GOT3 (cell line): ENCODE results near the gene CASP3.
"Not testable (repeated sequence)": the region's sequence is repeated elsewhere in the genome, so short reads cannot be mapped to it uniquely, and the experiment has no call there.

Experiments
- DNase-seq: peaks from one replicate; lab custom pipeline; 2025; ENCODE audit warnings: mixed read lengths; lab: John Stamatoyannopoulos, UW

CASP3 gene

DNA sequence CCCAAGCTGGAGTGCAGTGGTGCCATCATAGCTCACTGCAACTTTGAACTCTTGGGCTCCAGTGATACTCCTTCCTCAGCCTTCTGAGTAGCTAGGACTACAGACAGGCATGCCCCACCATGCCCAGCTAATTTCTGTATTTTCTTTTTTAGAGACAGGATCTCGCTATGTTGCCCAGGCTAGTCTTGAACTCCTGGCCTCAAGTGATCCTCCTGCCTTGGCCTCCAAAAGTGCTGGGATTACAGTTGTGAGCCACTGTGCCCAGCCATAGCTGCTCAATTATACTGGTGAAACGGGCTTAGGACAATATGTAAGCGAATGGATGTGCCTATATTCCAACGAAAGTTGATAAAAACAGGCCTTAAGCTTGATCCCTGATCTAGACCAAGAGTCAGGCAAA is 13.1 kb downstream of the CASP3 start:
- no peak for DNase-seq

- DNase-seq: no peak
Observed at GRCh38 chr4:184635381-184635780, 13.9 kb downstream of the CASP3 start.

- no peak for DNase-seq
Observed at GRCh38 chr4:184632842-184633241, 16.4 kb downstream of the CASP3 start.

- DNase-seq: no peak
Observed at GRCh38 chr4:184628103-184628502, 21.1 kb downstream of the CASP3 start.

- DNase-seq: not testable (repeated sequence)
Observed at GRCh38 chr4:184625783-184626596, 23.3 kb downstream of the CASP3 start.

- no peak for DNase-seq
Observed at GRCh38 chr4:184624972-184625554, 24.2 kb downstream of the CASP3 start.

- DNase-seq: not testable (repeated sequence)
Observed at GRCh38 chr4:184624504-184624903, 24.7 kb downstream of the CASP3 start.

DNA sequence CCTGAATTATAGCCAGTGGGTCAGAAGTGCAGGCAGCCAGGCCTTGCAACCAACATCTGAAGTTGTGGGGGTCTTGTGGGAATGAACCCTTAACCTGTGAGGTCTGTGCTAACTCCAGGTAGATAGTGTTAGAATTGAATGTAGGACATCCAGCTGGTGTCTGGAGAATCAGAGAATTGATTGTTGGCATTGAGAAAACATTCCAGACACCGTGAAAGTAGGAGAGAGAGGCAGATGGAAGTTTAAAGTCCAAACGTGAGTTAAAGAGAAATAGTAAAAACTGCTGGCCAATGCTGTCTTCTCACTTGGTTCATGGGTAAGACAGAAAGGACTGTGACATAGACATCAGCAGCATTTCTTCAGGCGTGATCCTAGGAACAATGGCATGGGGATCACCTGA is 27.7 kb downstream of the CASP3 start:
- DNase-seq: no peak

DNA sequence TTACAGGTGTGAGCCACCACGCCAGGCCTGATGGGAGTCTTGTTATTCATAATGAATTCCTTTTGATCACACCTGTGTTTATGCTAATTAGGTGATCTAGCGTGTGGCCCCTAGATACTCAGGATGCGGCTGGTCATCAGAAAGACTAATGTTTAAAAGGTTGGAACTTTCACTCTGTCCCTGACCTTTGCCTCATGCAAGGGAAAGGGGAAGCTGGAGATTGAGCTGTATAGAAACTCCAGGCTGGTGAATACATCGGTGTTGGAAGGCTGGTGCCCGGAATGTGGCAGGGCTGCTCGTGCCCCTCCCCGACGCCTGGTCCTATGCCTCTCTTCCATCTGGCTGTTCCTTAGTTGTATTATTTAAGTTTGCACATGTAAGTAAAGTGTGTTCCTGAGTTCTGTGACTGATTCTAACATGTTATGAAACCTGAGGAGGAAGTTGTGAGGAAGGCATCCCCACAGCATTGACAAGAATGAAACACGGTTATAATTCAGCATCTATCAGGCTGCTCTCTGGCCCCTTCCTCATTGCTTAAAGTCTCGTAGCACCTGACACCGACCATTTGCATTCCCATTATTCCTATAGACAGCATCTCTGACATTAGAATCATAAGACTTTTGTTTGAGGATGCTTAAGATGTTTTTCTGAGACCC is 28.9 kb downstream of the CASP3 start:
- DNase-seq: no peak

DNA sequence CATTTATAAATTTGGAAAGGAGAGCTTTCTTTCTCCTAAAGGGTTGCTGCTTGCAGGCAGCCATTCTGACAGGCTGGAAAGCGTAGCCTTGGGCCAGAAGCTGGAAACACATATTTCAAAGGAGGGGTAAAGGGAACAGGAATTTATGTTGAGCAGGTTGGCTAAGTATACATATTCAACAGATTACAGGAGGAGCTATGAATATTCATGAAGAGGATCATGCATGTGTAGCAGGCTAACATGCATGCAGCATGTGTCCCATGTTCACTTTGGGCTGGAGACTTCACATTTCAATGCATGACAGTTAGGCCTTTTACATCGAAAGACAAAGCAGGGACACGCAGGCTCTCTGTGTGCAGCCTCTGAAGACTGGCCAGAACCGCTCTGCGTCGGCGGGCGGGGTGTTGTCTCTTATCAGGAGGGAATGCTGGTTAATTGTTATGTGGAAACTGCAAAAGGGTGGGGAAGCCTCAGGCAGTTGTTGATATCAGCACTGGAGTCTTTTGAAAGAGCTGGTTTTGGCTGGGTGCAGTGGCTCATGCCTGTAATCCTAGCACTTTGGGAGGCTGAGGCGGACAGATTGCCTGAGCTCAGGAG is 31.5 kb downstream of the CASP3 start:
- DNase-seq: no peak

DNA sequence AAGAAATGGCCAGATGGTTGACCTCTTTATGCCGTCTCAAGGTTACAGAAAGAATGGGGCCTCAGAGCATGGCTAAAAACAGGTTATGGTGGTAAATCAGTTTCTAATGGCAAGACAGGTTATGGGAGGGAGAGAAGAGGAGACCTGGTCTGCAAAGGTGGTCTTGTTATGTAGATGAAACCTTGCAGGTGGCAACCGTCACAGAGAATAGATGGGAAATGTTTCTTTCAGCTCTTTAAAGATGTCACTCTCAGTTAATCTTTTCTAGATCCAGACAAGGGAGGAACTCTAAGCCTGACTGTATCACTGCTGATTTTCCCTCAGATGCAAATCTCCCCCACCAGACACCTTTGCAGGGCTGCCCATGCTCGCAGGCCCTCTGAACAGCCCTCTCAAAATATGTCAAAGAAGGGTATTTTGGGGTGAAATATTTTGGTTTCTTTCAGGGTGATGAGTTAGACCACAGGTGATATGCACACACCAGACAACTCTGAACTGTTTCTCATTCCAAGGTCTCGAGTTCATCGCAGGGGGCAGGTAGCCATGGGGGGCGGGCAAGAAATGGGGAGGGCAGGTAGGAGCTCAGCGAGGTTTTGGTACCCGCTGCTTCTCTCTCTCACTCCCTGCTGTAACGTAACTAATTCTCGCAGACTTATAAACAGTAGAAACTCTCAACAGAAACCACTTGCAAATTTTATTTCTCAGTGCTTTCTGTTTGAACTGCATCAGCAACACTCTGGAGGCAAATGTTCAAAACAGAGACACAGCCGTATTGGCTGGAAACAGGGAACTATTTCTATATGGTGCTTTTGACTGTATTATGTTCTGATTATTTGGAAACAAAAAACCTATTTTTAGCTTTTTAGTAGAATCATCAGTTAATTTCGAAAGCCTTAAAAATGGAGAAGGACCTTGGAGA is 32.4 kb downstream of the CASP3 start:
- no peak for DNase-seq

- DNase-seq: not testable (repeated sequence)
Observed at GRCh38 chr4:184616168-184616567, 33.1 kb downstream of the CASP3 start.

GRCh38 chr4:184614509-184614908 is 34.7 kb downstream of the CASP3 start:
- no peak for DNase-seq

DNA sequence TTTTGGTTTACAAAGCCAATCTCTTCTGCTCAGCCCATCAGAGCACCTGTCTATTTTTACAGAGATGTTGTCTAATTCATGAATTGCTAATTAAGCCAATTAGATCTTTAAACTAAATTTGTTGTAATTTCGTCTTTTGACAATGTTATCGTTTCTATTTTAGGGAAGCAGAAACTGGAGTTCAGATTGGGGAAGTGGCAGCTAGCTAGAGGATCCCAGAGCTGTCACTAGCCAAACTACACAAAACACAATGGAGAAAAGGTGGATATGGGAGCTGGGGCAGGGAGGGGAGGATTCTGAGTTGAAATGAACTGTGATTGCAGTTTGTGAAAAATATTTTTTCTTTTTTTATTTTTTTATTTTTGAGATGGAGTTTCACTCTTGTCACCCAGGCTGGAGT is 35.8 kb downstream of the CASP3 start:
- no peak for DNase-seq

DNA sequence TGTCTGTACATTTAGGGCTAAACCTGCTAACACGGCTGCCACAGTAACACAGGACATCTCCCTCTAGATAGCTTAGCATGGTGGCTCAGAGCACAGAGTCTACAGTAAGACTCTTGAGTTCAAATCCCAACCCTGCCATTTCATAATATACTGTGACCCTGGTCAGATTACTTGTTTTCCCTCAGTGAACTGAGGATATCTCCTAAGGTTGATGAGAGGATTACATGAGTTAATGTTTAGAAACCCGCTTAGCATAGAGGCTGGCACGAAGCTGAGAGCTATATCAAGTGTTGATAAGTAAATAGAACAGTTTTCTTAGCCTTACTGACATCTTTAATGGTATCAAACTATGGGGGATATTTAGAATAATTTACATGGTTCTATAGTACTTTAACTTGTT is 37.2 kb downstream of the CASP3 start:
- DNase-seq: no peak

DNA sequence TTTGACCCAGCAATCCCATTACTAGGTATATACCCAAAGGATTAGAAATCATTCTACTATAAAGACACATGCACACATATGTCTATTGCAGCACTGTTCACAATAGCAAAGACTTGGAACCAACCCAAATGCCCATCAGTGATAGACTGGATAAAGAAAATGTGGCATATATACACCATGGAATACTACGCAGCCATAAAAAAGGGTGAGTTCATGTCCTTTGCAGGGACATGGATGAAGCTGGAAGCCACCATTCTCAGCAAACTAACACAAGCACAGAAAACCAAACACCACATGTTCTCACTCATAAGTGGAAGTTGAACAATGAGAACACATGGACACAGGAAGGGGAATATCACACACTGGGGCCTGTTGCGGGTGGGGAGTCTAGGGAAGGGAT is 41.8 kb downstream of the CASP3 start:
- DNase-seq: not testable (repeated sequence)

- DNase-seq: not testable (repeated sequence)
Observed at GRCh38 chr4:184602857-184603256, 46.4 kb downstream of the CASP3 start.

- DNase-seq: not testable (repeated sequence)
Observed at GRCh38 chr4:184600982-184601381, 48.3 kb downstream of the CASP3 start.

DNA sequence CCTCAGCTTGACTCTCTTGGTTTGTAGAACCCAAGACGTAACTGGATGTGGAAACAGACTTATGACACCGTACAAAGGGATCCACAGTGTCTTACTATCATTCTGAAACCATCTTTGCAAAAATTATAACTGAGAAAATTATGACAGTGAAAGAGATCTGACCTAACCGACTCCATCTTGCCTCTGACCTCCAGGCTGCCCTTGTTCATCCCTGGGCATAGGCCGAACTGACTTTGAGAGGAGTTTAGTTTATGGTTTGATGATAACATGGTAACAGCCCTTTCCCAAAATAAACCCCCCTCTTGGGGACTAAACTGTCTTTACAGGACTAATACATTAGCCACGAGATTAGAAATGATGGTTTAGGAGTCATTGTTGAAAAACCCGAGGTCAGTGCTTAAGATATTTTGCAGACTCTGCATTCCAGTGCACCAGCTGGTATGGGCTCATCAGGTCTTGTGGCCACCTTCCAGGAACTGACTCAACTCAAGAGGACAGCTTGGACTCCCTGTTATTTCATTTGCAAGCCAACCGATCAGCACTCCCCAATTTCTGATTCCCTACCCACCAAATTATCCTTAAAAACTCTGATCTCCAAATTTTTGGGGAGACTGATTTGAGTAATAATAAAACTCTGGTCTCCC is 49.6 kb downstream of the CASP3 start:
- no peak for DNase-seq

DNA sequence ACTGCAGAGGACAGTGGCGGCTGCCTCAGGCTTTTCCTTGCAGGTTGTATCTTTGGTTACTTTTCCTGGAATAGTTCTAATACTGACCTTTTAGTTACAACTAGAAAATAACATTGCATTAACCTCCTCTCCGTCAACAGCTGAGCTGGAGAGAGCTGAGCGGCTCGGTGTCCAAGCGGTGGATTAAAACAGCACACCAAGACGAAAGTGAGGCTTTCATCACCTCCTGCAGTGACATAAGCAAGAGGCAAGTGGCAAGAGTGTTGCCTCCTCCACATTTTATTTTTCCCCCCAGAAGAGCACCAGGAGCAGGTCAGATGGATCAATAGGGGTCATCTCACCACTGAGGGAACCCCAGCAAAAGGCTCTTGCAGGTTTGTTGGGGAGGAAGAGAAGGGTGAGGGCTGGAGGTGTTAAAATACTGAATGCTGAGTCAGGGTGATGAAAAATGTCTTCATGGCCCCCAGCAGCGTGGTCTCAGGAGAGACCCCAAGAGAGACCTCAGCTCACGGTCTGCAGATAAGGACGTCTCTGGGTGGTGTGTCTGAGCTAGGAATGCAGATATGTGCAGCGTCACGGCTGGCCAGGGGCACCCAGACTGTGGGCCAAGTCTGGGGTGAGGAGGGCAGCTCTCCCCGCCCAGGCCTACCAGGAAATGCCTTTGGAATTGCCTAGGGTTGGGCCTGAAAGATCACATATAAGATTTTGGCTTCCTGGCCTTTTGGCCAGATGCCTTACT is 50.3 kb downstream of the CASP3 start:
- DNase-seq: no peak
